Retina (tissue), 1 donor: ENCODE data around the gene SMIM20.
"Not testable (repeated sequence)": the region's sequence is repeated elsewhere in the genome, so short reads cannot be mapped to it uniquely, and the experiment has no call there.

Experiments used
- DNase-seq: peaks from one replicate; pipeline ENCODE4 v3.0.0-alpha.2; 2016

SMIM20 gene

GRCh38 chr4:25913851-25914669 lies at the start of gene SMIM20:
SMIM20 (plus strand) TSS chr4:25914220; CDS start chr4:25914314, 94 bp downstream.
- peak; percentile 91 for DNase-seq

GRCh38 chr4:25865586-25865985 lies 48.4 kb upstream of the SMIM20 start:
- no peak for DNase-seq

- not testable (repeated sequence) for DNase-seq
Measured at GRCh38 chr4:25866401-25866800, 47.6 kb upstream of the SMIM20 start.

- DNase-seq, result no peak
Measured at GRCh38 chr4:25867781-25868294, 46.2 kb upstream of the SMIM20 start.

- no peak for DNase-seq
Measured at GRCh38 chr4:25870081-25870480, 43.9 kb upstream of the SMIM20 start.

- no peak for DNase-seq
Measured at GRCh38 chr4:25872851-25873631, 41.0 kb upstream of the SMIM20 start.

GRCh38 chr4:25873632-25874129 lies 40.3 kb upstream of the SMIM20 start:
- DNase-seq, result no peak

GRCh38 chr4:25874655-25875054 lies 39.4 kb upstream of the SMIM20 start:
- DNase-seq, result no peak

- no peak for DNase-seq
Measured at GRCh38 chr4:25875281-25875745, 38.7 kb upstream of the SMIM20 start.

- no peak for DNase-seq
Measured at GRCh38 chr4:25878676-25879075, 35.3 kb upstream of the SMIM20 start.

- DNase-seq, result no peak
Measured at GRCh38 chr4:25879091-25879584, 34.9 kb upstream of the SMIM20 start.

GRCh38 chr4:25879587-25879986 lies 34.4 kb upstream of the SMIM20 start:
- DNase-seq, result no peak

GRCh38 chr4:25879991-25880651 lies 33.9 kb upstream of the SMIM20 start:
- DNase-seq, result no peak

- DNase-seq, result no peak
Measured at GRCh38 chr4:25881193-25881592, 32.8 kb upstream of the SMIM20 start.

- DNase-seq, result no peak
Measured at GRCh38 chr4:25882226-25882625, 31.8 kb upstream of the SMIM20 start.

GRCh38 chr4:25883565-25883964 lies 30.5 kb upstream of the SMIM20 start:
- no peak for DNase-seq

- no peak for DNase-seq
Measured at GRCh38 chr4:25884031-25884782, 29.8 kb upstream of the SMIM20 start.

GRCh38 chr4:25888781-25889180 lies 25.2 kb upstream of the SMIM20 start:
- no peak for DNase-seq

GRCh38 chr4:25889589-25890503 lies 24.2 kb upstream of the SMIM20 start:
- peak; percentile 65 for DNase-seq

GRCh38 chr4:25890571-25891485 lies 23.2 kb upstream of the SMIM20 start:
- no peak for DNase-seq
